ENCODE measurements around the gene TPD52L2. TPM values are rescaled to one million over a fixed set of nuclear protein-coding genes. Genes with fewer than 3 reads are reported as not detected.

Gene TPD52L2
- total and polyA plus RNA-seq, 2 donors (not counting 1 experiment from before 2014, with no cell fraction given) = 39.9 to 41.3 TPM

- Histone ChIP-seq H3K27ac (ENCODE audit: low read length in 2 of 2) (no peak overlapping the region), H2AFZ (ENCODE audit: insufficient read depth, low read depth, low read length, poor library complexity, severe bottlenecking) (no peak overlapping the region), H3K4me1 (ENCODE audit: control insufficient read depth in 2 of 2, insufficient read depth in 2 of 2, low read length in 2 of 2) (peaks cover 25 to 63% of the 10 kb centered on the region in 2 donors), H3K9ac (ENCODE audit: low read length) (no peak overlapping the region), H3K9me3 (ENCODE audit: control extremely low read depth in 1 of 3, control insufficient read depth in 2 of 3, insufficient read depth in 1 of 3, low read length in 2 of 3) (no peaks in the 10 kb centered on the region), H3K27me3 (replicated peaks in 1 of 4; ENCODE audit: control extremely low read depth in 1 of 4, control insufficient read depth in 3 of 4, insufficient read depth in 4 of 4, low read length in 3 of 4) (no peaks in the 10 kb centered on the region), H3K79me2 (ENCODE audit: control insufficient read depth, insufficient read depth, low read length) (peaks cover 95% of the 10 kb centered on the region), H3K4me2 (replicated peaks; ENCODE audit: low read depth, low read length, poor library complexity, severe bottlenecking) (peak overlapping the region; percentile 25), H3K36me3 (replicated peaks in 1 of 2; ENCODE audit: control extremely low read depth in 1 of 2, control insufficient read depth in 1 of 2, extremely low read depth in 1 of 2, insufficient read depth in 2 of 2, low read length in 1 of 2) (peaks cover 0 to 11% of the 10 kb centered on the region in 2 experiments), H3K4me3 (ENCODE audit: control extremely low read depth in 1 of 5, extremely low read depth in 1 of 5, insufficient read depth in 1 of 5, low read depth in 2 of 5, low read length in 4 of 5) (no peak overlapping the region), H4K20me1 (ENCODE audit: control insufficient read depth, insufficient read depth, low read length, poor library complexity, severe bottlenecking) (peaks cover 90% of the 10 kb centered on the region)
- ATAC-seq (ENCODE audit: low read depth) (no peak), DNase-seq (no peak)
- TF ChIP-seq CTCF (IDR thresholded peaks at IDR 0.05) = no peak
- TF ChIP-seq EZH2 (IDR thresholded peaks at IDR 0.05; ENCODE audit: borderline replicate concordance, insufficient read depth, low read depth, low read length, poor library complexity, severe bottlenecking) = no peak
- H3K27ac Mint-ChIP-seq = no peak overlapping the region
- WGBS (ENCODE audit: insufficient coverage) = no CpG with 5 or more reads among the region's 3 CpGs
- no peaks in the 10 kb centered on the region for H3K27me3 Mint-ChIP-seq
- CTCF ChIA-PET = no interaction called here
- no peaks in the 10 kb centered on the region for H3K9me3 Mint-ChIP-seq (ENCODE audit: insufficient read depth)
- POLR2A ChIA-PET = interaction anchor here (0.7 kb wide), 1 partner anchor 359 kb away, joined by 6 read pairs; no protein-coding TSS in a partner anchor
- H3K4me3 Mint-ChIP-seq = peak overlapping the region; percentile 29
- intact Hi-C loops (cut with micrococcal nuclease) = no loop called here
- peaks cover 64% of the 10 kb centered on the region for H3K4me1 Mint-ChIP-seq
Measured at GRCh38 chr20:63900413-63900812, 35.3 kb downstream of the TPD52L2 start.

DNA sequence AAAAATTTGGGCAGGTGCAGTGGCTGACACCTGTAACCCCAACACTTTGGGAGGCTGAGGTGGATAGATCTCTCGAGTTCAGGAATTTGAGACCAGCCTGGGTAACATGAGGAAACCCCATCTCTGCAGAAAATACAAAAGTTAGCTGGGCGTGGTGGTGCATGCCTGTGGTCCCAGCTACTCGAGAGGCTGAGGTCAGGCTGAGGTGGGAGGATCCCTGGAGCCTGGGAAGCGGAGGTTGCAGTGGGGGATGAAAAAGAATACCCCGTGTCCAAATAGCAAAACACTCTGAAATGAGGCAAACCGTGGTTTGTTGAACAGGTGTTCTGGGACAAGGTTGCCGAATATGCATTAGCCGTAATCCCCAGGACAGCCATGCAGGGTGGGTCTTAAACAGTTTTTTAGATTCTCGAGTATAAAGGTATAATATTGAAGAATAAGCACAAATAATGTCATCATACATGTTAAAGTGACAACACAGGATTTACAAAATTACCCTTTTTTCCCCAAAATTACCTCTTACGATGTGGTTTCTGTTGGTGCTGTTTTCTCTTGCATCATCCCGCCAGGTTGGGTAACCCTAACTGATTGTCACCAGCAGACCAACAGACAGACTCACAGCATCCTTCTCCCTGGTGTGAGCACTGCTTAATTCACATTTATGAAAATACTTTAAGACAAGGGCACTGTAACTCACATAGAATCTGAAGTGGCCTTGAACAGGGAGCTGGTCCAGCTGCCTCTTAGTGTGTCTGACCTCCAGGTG, 38.9 kb downstream of the TPD52L2 start:
- ChIA-PET CTCF (no interaction called here), POLR2A (no interaction called here)
- H4K20me1 ChIP-seq (ENCODE audit: control insufficient read depth, insufficient read depth, low read length, poor library complexity, severe bottlenecking) = peaks cover 87% of the 10 kb centered on the region
- H3K27me3 ChIP-seq (replicated peaks in 1 of 4; ENCODE audit: control extremely low read depth in 1 of 4, control insufficient read depth in 3 of 4, insufficient read depth in 4 of 4, low read length in 3 of 4) = no peaks in the 10 kb centered on the region
- intact Hi-C loops (cut with micrococcal nuclease) = no loop called here
- no peak overlapping the region for H3K4me2 ChIP-seq (replicated peaks; ENCODE audit: low read depth, low read length, poor library complexity, severe bottlenecking)
- TF ChIP-seq EZH2 (IDR thresholded peaks at IDR 0.05; ENCODE audit: borderline replicate concordance, insufficient read depth, low read depth, low read length, poor library complexity, severe bottlenecking) (no peak), CTCF (IDR thresholded peaks at IDR 0.05) (no peak)
- H3K36me3 ChIP-seq (replicated peaks in 1 of 2; ENCODE audit: control extremely low read depth in 1 of 2, control insufficient read depth in 1 of 2, extremely low read depth in 1 of 2, insufficient read depth in 2 of 2, low read length in 1 of 2) = peaks cover 1 to 6% of the 10 kb centered on the region in 2 experiments
- 97% methylated on average over 7 of the region's 11 CpGs for WGBS (ENCODE audit: insufficient coverage)
- H3K4me3 Mint-ChIP-seq = no peak overlapping the region
- peaks cover 11 to 38% of the 10 kb centered on the region in 2 donors for H3K4me1 ChIP-seq (ENCODE audit: control insufficient read depth in 2 of 2, insufficient read depth in 2 of 2, low read length in 2 of 2)
- H3K27ac ChIP-seq (ENCODE audit: low read length in 2 of 2) = no peak overlapping the region
- H3K9ac ChIP-seq (ENCODE audit: low read length) = no peak overlapping the region
- no peak overlapping the region for H2AFZ ChIP-seq (ENCODE audit: insufficient read depth, low read depth, low read length, poor library complexity, severe bottlenecking)
- H3K4me3 ChIP-seq (ENCODE audit: control extremely low read depth in 1 of 5, extremely low read depth in 1 of 5, insufficient read depth in 1 of 5, low read depth in 2 of 5, low read length in 4 of 5) = no peak overlapping the region
- DNase-seq (no peak), ATAC-seq (ENCODE audit: low read depth) (no peak)
- H3K27ac Mint-ChIP-seq = no peak overlapping the region
- no peaks in the 10 kb centered on the region for H3K9me3 ChIP-seq (ENCODE audit: control extremely low read depth in 1 of 3, control insufficient read depth in 2 of 3, insufficient read depth in 1 of 3, low read length in 2 of 3)
- H3K4me1 Mint-ChIP-seq = peaks cover 49% of the 10 kb centered on the region
- no peaks in the 10 kb centered on the region for H3K9me3 Mint-ChIP-seq (ENCODE audit: insufficient read depth)
- peaks cover 100% of the 10 kb centered on the region for H3K79me2 ChIP-seq (ENCODE audit: control insufficient read depth, insufficient read depth, low read length)
- H3K27me3 Mint-ChIP-seq = no peaks in the 10 kb centered on the region
